Medulla oblongata (tissue), 1 donor: ENCODE results near the gene BTBD17.

Source experiments
- DNase-seq: peaks from one replicate; pipeline ENCODE4 v3.0.0-alpha.2; 2015; ENCODE audit errors: extremely low spot score

BTBD17 gene

GRCh38 chr17:74387365-74388218, 25.9 kb upstream of the BTBD17 start:
- no peak for DNase-seq

- no peak for DNase-seq
Measured at GRCh38 chr17:74386386-74386785, 24.7 kb upstream of the BTBD17 start.

- no peak for DNase-seq
Measured at GRCh38 chr17:74385201-74385600, 23.5 kb upstream of the BTBD17 start.

GRCh38 chr17:74383141-74383540, 21.5 kb upstream of the BTBD17 start:
- no peak for DNase-seq

GRCh38 chr17:74380959-74381808, 19.5 kb upstream of the BTBD17 start:
- no peak for DNase-seq

- no peak for DNase-seq
Measured at GRCh38 chr17:74380086-74380958, 18.7 kb upstream of the BTBD17 start.

- DNase-seq, result peak; percentile 91
Measured at GRCh38 chr17:74379495-74380085, 17.9 kb upstream of the BTBD17 start.

GRCh38 chr17:74374858-74375257, 13.2 kb upstream of the BTBD17 start:
- no peak for DNase-seq

- DNase-seq, result peak; percentile 85
Measured at GRCh38 chr17:74373838-74374606, 12.4 kb upstream of the BTBD17 start.

GRCh38 chr17:74372426-74372825, 10.8 kb upstream of the BTBD17 start:
- no peak for DNase-seq

- no peak for DNase-seq
Measured at GRCh38 chr17:74371653-74372147, 10.0 kb upstream of the BTBD17 start.

- DNase-seq, result no peak
Measured at GRCh38 chr17:74369665-74370490, 8.2 kb upstream of the BTBD17 start.

GRCh38 chr17:74369221-74369620, 7.6 kb upstream of the BTBD17 start:
- DNase-seq, result no peak

GRCh38 chr17:74368341-74369081, 6.8 kb upstream of the BTBD17 start:
- peak; percentile 87 for DNase-seq

- no peak for DNase-seq
Measured at GRCh38 chr17:74367206-74367605, 5.5 kb upstream of the BTBD17 start, which contains the start of gene GPR142. GPR142 (plus strand) TSS chr17:74367506; CDS start chr17:74369541, 2,035 bp downstream.

GRCh38 chr17:74362810-74363498, 1.3 kb upstream of the BTBD17 start:
- DNase-seq, result peak; percentile 54

GRCh38 chr17:74362069-74362405, 369 bp upstream of the BTBD17 start:
- peak; percentile 23 for DNase-seq

- DNase-seq, result no peak
Measured at GRCh38 chr17:74360899-74361229, 804 bp downstream of the BTBD17 start.
